H1 (cell line): ENCODE measurements around the gene PEX13. TPM values are rescaled to one million over a fixed set of nuclear protein-coding genes. Genes with fewer than 3 reads are reported as not detected.

Experiments
- CTCF ChIA-PET: fragments of 300-600 bp; sonication (Branson Sonifier 250); formaldehyde crosslinking; loops from one replicate; lab custom pipeline; 2021; ENCODE audit not compliant: partially characterized antibody; lab: Charles Lee
- POLR2A ChIA-PET: fragments of 300-600 bp; sonication (Branson Sonifier 250); formaldehyde crosslinking; loops from one replicate; lab custom pipeline; 2021; ENCODE audit warnings: inconsistent platforms; ENCODE audit not compliant: partially characterized antibody; lab: Charles Lee
- DNase-seq, 2 experiments: peaks; one replicate each; pipeline versions ENCODE4 v3.0.0 to v3.0.0-alpha.2; 2010 to 2022; ENCODE audit warnings: low spot score in 2 of 2, low read depth in 1 of 2, mixed read lengths in 1 of 2
- FAIRE-seq: peaks from 2 replicates; lab custom pipeline; 2011; peaks lifted over from hg19 to GRCh38; lab: Jason Lieb, UNC
- H2AFZ ChIP-seq: 2 replicates; pipeline ENCODE4 v1.8.1; 2012; ENCODE audit warnings: low read length, inconsistent platforms
- H2AK5ac ChIP-seq: 2 replicates; pipeline ENCODE4 v1.6.1; 2013; ENCODE audit warnings: low read depth, low read length
- H2BK120ac ChIP-seq: replicated peaks from 2 replicates; pipeline ENCODE3; 2013; ENCODE audit warnings: low read depth, low read length, inconsistent platforms
- H2BK12ac ChIP-seq: 2 replicates; pipeline ENCODE4 v1.6.1; 2013; ENCODE audit warnings: low read depth, low read length
- H2BK15ac ChIP-seq: 2 replicates; pipeline ENCODE4 v1.6.1; 2013; ENCODE audit warnings: low read length
- H2BK20ac ChIP-seq: 2 replicates; pipeline ENCODE4 v1.6.1; 2013; ENCODE audit warnings: low read length
- H2BK5ac ChIP-seq: 2 replicates; pipeline ENCODE4 v1.6.1; 2013; ENCODE audit warnings: low read depth, low read length
- H3K14ac ChIP-seq: 2 replicates; pipeline ENCODE4 v1.6.1; 2013; ENCODE audit warnings: inconsistent platforms; ENCODE audit not compliant: insufficient read length
- H3K18ac ChIP-seq: 2 replicates; pipeline ENCODE4 v1.6.1; 2013; ENCODE audit warnings: low read length; ENCODE audit errors: extremely low read depth
- H3K23ac ChIP-seq: 2 replicates; pipeline ENCODE4 v1.6.1; 2013; ENCODE audit warnings: inconsistent platforms; ENCODE audit not compliant: insufficient read length
- H3K23me2 ChIP-seq: 2 replicates; pipeline ENCODE4 v1.6.1; 2013; ENCODE audit warnings: low read depth, low read length
- H3K27ac ChIP-seq: 2 replicates; pipeline ENCODE4 v1.6.1; 2011; ENCODE audit warnings: low read depth, low read length, inconsistent platforms
- H3K27me3 ChIP-seq, 4 experiments: replicated peaks in 1 of 4; 1 replicate in 1 of 4; 2 replicates in 3 of 4; pipeline versions ENCODE4 v1.6.1 to v1.8.1; 2011 to 2013; ENCODE audit warnings: low read length in 3 of 4, mild to moderate bottlenecking in 3 of 4, inconsistent platforms in 2 of 4, mixed read lengths in 2 of 4, moderate library complexity in 1 of 4; ENCODE audit not compliant: control insufficient read depth in 3 of 4, insufficient read depth in 3 of 4; ENCODE audit errors: extremely low read depth in 1 of 4
- H3K36me3 ChIP-seq, 4 experiments: 2 replicates each; pipeline versions ENCODE4 v1.6.1 to v1.8.1; 2011 to 2013; ENCODE audit warnings: mild to moderate bottlenecking in 4 of 4, low read length in 3 of 4, moderate library complexity in 2 of 4, control low read depth in 1 of 4, inconsistent platforms in 1 of 4; ENCODE audit not compliant: insufficient read depth in 4 of 4, control insufficient read depth in 2 of 4
- H3K4ac ChIP-seq: replicated peaks from 2 replicates; pipeline ENCODE3; 2013; ENCODE audit warnings: low read length, low read depth, mixed read lengths, inconsistent platforms; ENCODE audit not compliant: insufficient read length
- H3K4me1 ChIP-seq, 4 experiments: replicated peaks in 1 of 4; 1 replicate in 1 of 4; 2 replicates in 3 of 4; pipeline versions ENCODE4 v1.6.1 to v1.8.1; 2011 to 2013; ENCODE audit warnings: low read length in 3 of 4, inconsistent platforms in 2 of 4, mixed read lengths in 1 of 4; ENCODE audit not compliant: insufficient read depth in 4 of 4, control insufficient read depth in 3 of 4
- H3K4me2 ChIP-seq, 2 experiments: 2 replicates each; pipeline versions ENCODE4 v1.6.1 to v1.8.1; 2011 to 2013; ENCODE audit warnings: low read depth in 2 of 2, low read length in 2 of 2, control low read depth in 1 of 2, inconsistent platforms in 1 of 2, mild to moderate bottlenecking in 1 of 2; ENCODE audit not compliant: insufficient read depth in 1 of 2
- H3K4me3 ChIP-seq, 4 experiments: fragments of 200-600, 300-600 bp in 1 of 4; sonication (generic), shearing (Covaris generic), sonication (Bioruptor Twin) in 1 of 4; 2 replicates each; pipeline versions ENCODE4 v1.5.1 to v1.8.1; 2011 to 2016; ENCODE audit warnings: low read length in 4 of 4, low read depth in 3 of 4, control low read depth in 2 of 4, inconsistent platforms in 2 of 4, mild to moderate bottlenecking in 2 of 4, mixed read lengths in 1 of 4, moderate library complexity in 1 of 4; ENCODE audit not compliant: insufficient read depth in 2 of 4; ENCODE audit errors: extremely low read depth in 1 of 4
- H3K56ac ChIP-seq: replicated peaks from 2 replicates; pipeline ENCODE3; 2013; ENCODE audit warnings: low read depth, mild to moderate bottlenecking, mixed read lengths, low read length, inconsistent platforms; ENCODE audit not compliant: insufficient read length
- H3K79me1 ChIP-seq: 2 replicates; pipeline ENCODE4 v1.6.1; 2013; ENCODE audit warnings: low read depth, low read length, control low read depth
- H3K79me2 ChIP-seq, 2 experiments: 2 replicates each; pipeline versions ENCODE4 v1.6.1 to v1.8.1; 2012 to 2013; ENCODE audit warnings: low read length in 2 of 2, mild to moderate bottlenecking in 2 of 2, inconsistent platforms in 1 of 2; ENCODE audit not compliant: insufficient read depth in 2 of 2, control insufficient read depth in 1 of 2
- H3K9ac ChIP-seq, 4 experiments: replicated peaks in 1 of 4; 1 replicate in 1 of 4; 2 replicates in 3 of 4; pipeline versions ENCODE4 v1.6.1 to v1.8.1; 2011 to 2013; ENCODE audit warnings: low read depth in 3 of 4, low read length in 3 of 4, control low read depth in 2 of 4, mild to moderate bottlenecking in 2 of 4, moderate library complexity in 2 of 4, inconsistent platforms in 1 of 4; ENCODE audit errors: extremely low read depth in 1 of 4
- H3K9me3 ChIP-seq, 2 experiments: 2 replicates each; pipeline versions ENCODE4 v1.6.1 to v1.8.1; 2012 to 2013; ENCODE audit warnings: mild to moderate bottlenecking in 2 of 2, moderate library complexity in 2 of 2, control low read depth in 1 of 2, inconsistent platforms in 1 of 2, low read depth in 1 of 2, low read length in 1 of 2, mixed read lengths in 1 of 2; ENCODE audit not compliant: insufficient read depth in 2 of 2
- H4K20me1 ChIP-seq, 2 experiments: replicated peaks in 1 of 2; 2 replicates each; pipeline versions ENCODE3 to v1.8.1; 2011 to 2013; ENCODE audit warnings: inconsistent platforms in 2 of 2, low read length in 2 of 2, mild to moderate bottlenecking in 1 of 2; ENCODE audit not compliant: insufficient read depth in 2 of 2, control insufficient read depth in 1 of 2
- H4K5ac ChIP-seq: 2 replicates; pipeline ENCODE4 v1.6.1; 2013; ENCODE audit warnings: low read length, low read depth, mixed read lengths, inconsistent platforms; ENCODE audit not compliant: insufficient read length
- H4K8ac ChIP-seq: 2 replicates; pipeline ENCODE4 v1.8.0; 2013; ENCODE audit warnings: mild to moderate bottlenecking, moderate library complexity, low read length, inconsistent platforms; ENCODE audit not compliant: insufficient read depth; ENCODE audit errors: extremely low read depth
- H4K91ac ChIP-seq: replicated peaks from 2 replicates; pipeline ENCODE3; 2013; ENCODE audit warnings: low read length, mixed read lengths, inconsistent platforms; ENCODE audit not compliant: insufficient read length
- CBX8 ChIP-seq: fragments of 300-800, 300-1000 bp; sonication (generic); IDR thresholded peaks from 2 replicates; pipeline ENCODE4 v1.7.1; 2016; ENCODE audit warnings: low read depth, low read length, borderline replicate concordance
- JUND ChIP-seq: IDR thresholded peaks from 2 replicates; pipeline ENCODE4 v1.6.1; 2011; ENCODE audit warnings: mild to moderate bottlenecking, improper control_type of control experiment, low read length
- KDM5A ChIP-seq: fragments of 200-600 bp; IDR thresholded peaks from 2 replicates; pipeline ENCODE4 v1.7.1; 2012; ENCODE audit warnings: mild to moderate bottlenecking, low read length, inconsistent platforms, mixed read lengths
- MAFK ChIP-seq: IDR thresholded peaks from 2 replicates; pipeline ENCODE4 v1.6.1; 2012; ENCODE audit warnings: low read depth, mild to moderate bottlenecking, improper control_type of control experiment, low read length
- MAX ChIP-seq: IDR thresholded peaks from 2 replicates; pipeline ENCODE4 v1.6.1; 2012; ENCODE audit warnings: inconsistent platforms
- RBBP5 ChIP-seq: IDR thresholded peaks from 2 replicates; pipeline ENCODE4 v1.7.1; 2012; ENCODE audit warnings: low read depth, mild to moderate bottlenecking, inconsistent platforms, low read length, moderate library complexity, borderline replicate concordance
- TCF12 ChIP-seq: IDR thresholded peaks from 2 replicates; pipeline ENCODE4 v1.6.1; 2011; ENCODE audit warnings: low read depth, mild to moderate bottlenecking, low read length
- polyA plus RNA-seq, 7 experiments: library from polyadenylated mRNA; depleted of rRNA in 3 of 7; stranded (reverse) in 5 of 7; unstranded in 2 of 7; fragments of >200 nt in 5 of 7; fragments of 200-250 nt in 2 of 7; gene quantifications; 1 replicate in 5 of 7; 2 replicates in 1 of 7; 4 replicates in 1 of 7; pipeline versions ENCODE4 v1.2.1 to v1.2.3, GENCODE V29; 2011 to 2013; ENCODE audit warnings: missing spikeins in 2 of 7, mixed read lengths in 2 of 7
- total RNA-seq: library from RNA; stranded (reverse); fragmentation: NEBNext Ultra II Directional; extraction: Animal tissue kit (Norgen Biotek cat#: 25700); gene quantifications from 2 replicates; pipeline ENCODE4 v1.2.1, GENCODE V29; 2021

PEX13 gene
- total and polyA plus RNA-seq, 2 of the 8 experiments (the other 6 are each of a cell fraction or from before 2014, with no cell fraction given) = 16.8 to 22.3 TPM

DNA sequence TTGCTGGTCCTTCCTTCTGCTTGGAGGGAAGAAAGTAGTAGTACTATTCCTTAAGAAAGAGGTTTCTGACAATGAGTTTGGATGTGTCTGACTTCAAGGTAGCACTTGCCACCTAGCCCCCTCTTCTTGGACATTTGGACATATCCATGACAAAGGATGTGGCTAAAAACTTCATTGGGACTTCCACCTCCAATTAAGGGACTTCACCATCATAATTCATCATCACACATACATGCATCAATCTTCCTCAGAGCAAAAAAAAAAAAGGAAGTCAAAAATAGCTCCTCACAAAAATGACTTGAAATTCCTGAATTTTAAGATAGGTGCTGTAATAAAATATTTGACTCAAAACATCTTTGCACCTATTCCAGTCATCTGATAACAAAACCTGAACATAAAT, 23.4 kb upstream of the PEX13 start:
- POLR2A ChIA-PET = no interaction called here
- H3K4me1 ChIP-seq = no peaks in the 10 kb centered on the region
- CTCF ChIA-PET = interaction anchor here (1.0 to 2.1 kb wide), 3 partner anchors 176 to 285 kb away, joined by 3 to 5 read pairs (median 4); no protein-coding TSS in a partner anchor
- no peak overlapping the region for H2AFZ ChIP-seq
- H4K5ac ChIP-seq = no peak overlapping the region
- H3K4ac ChIP-seq = no peak overlapping the region
- no peak overlapping the region for H3K56ac ChIP-seq
- no peak overlapping the region for H4K8ac ChIP-seq
- H2BK120ac ChIP-seq = no peak overlapping the region
- no peak overlapping the region for H3K9ac ChIP-seq
- no peak overlapping the region for H3K18ac ChIP-seq
- no peaks in the 10 kb centered on the region for H4K20me1 ChIP-seq
- no peak overlapping the region for H3K14ac ChIP-seq
- H2BK12ac ChIP-seq = no peak overlapping the region
- H3K23ac ChIP-seq = no peak overlapping the region
- DNase-seq (no peak), FAIRE-seq (no peak)
- no peak overlapping the region for H3K4me2 ChIP-seq
- H3K79me1 ChIP-seq = no peaks in the 10 kb centered on the region
- no peak overlapping the region for H4K91ac ChIP-seq
- no peaks in the 10 kb centered on the region for H3K23me2 ChIP-seq
- no peak overlapping the region for H2BK15ac ChIP-seq
- H3K79me2 ChIP-seq = no peaks in the 10 kb centered on the region
- peaks cover 13 to 15% of the 10 kb centered on the region in 2 experiments for H3K9me3 ChIP-seq
- H2BK20ac ChIP-seq = no peak overlapping the region
- H3K4me3 ChIP-seq = no peak overlapping the region
- no peak overlapping the region for H2AK5ac ChIP-seq
- H3K36me3 ChIP-seq = no peaks in the 10 kb centered on the region
- no peak overlapping the region for H3K27ac ChIP-seq
- TF ChIP-seq KDM5A = no peak
- TF ChIP-seq MAX = no peak
- no peak for TF ChIP-seq CBX8
- TF ChIP-seq MAFK = no peak
- no peak for TF ChIP-seq JUND
- no peak for TF ChIP-seq RBBP5
- TF ChIP-seq TCF12 = no peak
- no peak overlapping the region for H2BK5ac ChIP-seq
- H3K27me3 ChIP-seq = no peaks in the 10 kb centered on the region
